COR-L47 (cell line): ENCODE results near the gene GDF11.
"Not testable (repeated sequence)": the region's sequence is repeated elsewhere in the genome, so short reads cannot be mapped to it uniquely, and the experiment has no call there.

ENCODE experiments used
- DNase-seq: peaks from one replicate; lab custom pipeline; 2025; lab: John Stamatoyannopoulos, UW

GDF11 gene

DNA sequence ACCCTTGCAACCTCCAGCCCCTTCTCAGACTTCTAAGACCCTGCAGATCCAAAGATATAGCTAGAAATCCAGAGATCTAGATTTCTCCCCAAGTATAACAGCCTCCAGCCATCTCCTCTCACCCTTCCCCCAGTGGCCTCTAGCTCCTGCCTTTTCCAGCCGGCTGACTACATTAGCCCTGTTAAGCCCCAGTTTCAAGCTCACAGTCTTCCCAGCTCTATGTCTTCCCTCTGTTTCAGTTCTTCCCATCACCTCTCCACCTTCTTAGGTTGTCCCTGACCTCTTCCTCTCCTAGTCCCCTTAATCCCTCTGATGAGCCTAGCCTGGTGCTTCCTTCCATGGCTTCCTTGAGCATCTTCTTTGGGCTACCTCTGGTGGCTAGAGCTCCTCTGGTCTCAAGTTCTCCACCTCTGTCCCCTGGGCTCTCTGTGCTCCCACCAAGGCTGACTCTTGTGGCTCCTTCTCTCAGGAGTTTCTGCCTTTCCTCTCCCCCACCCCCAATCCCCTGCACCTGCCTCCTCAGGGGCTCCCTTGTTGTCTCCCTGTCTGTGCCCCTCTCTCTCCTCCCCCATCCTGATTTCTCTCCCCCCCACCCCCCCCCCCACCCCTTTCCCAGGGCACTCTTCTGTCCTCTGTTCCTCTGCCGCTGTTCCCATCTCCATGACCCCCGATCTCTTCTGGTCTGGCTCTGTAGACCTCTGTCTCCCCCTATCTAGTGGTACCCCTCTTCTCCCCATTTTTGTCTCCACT, 816 bp upstream of the GDF11 start:
- no peak for DNase-seq

DNA sequence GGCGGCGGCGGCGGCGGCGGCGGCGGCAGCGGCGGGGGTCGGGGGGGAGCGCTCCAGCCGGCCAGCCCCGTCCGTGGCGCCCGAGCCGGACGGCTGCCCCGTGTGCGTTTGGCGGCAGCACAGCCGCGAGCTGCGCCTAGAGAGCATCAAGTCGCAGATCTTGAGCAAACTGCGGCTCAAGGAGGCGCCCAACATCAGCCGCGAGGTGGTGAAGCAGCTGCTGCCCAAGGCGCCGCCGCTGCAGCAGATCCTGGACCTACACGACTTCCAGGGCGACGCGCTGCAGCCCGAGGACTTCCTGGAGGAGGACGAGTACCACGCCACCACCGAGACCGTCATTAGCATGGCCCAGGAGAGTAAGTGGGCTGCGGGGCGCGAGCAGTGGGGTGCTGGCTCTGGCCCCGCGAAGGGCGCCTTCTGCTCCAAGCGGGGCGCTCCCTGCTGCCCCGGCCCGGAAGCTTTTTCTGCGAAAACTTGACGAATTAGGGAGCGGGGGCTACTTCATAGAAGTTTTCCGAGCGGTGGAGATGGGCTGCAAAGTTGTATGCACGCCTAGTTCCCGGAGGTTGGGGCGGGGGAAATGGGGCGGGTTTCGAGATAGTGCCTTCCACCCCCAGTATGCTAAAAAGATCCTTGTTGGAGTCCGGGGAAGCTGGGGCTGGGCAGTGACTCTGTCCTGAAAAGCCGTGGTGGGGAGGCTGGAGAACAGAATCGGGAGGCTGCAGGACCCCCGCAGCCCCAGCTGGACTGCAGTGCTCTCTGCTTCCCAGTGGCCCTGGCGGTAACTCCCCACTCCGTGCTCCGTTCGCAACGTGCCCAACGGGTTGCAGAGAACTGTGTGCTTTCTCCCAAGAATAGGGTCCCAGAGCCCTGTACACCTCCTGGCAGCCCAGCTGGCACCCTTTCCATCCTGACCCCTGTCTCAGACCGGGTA, 751 bp downstream of the GDF11 start:
- peak; percentile 44 for DNase-seq

DNA sequence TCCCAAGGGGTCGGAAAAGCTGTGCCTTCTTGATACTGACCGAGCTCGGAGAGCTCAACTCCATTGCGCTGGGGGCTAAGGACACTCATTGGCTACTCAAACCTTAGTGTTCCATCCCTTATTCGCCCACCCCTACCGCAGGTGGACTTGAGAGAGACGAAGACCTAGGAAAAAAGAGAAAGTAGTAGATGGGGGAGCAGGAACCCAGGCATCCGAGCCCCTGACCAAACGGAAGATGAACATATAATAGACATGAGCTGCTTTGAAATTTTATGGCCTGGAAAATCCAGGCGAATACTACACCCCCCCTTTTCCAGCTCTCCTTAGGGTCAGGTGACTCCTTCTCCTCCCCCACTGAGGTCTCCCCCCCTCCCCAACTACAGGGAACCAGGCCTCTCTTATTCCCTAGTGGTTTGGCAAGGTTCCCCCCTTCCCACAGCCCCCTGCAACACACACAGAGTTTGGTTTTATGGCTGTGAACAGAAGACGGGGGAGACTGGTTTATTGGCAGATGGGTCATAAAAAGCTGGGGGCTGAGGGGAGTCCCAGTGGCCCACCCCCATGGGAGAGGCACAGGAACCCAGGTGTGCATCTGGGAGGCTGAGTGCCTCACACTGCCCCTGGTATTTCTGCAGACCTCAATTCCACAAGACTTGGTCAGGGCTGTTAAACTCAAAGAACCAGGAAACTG, 1.6 kb downstream of the GDF11 start:
- DNase-seq = no peak

DNA sequence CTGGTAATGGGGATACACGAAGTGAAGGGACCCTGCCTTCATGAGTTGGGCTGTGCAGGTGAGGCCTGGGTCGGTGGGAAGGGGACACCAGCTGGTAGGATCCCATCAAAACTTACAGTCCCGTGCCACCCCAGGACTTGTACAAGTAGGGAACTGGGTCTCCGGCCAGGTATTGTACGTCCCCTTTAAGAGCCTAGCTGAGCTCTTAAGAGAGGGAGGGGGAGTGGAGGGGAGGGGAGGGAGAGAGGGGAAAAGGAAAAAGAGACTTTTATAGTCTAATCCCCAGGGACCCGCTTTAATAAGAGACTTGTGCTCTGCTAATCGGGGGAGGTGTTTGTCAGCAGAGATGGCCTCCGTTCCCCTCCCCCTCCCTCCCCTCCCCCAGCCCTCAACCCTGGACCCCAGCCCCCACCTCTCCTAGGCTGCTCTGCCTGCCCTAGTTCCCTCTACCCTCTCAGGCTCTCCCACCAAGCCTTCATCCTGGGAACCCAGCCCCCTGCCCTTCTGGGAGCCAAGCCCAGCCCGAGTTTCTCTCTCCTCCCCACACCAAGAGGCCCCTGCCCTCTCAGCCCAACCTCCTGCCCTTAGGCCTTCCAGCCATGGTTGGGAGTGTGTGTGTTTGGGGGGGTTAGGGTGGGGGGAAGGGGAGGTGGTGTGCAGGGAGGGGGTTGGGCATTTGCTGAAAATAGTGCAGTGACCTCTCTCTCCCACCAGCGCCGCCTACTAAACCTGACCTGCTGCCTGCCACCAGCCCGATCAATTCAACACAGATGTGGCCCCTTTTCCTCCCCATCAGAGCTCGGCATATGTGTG, 2.6 kb downstream of the GDF11 start:
- DNase-seq = no peak

DNA sequence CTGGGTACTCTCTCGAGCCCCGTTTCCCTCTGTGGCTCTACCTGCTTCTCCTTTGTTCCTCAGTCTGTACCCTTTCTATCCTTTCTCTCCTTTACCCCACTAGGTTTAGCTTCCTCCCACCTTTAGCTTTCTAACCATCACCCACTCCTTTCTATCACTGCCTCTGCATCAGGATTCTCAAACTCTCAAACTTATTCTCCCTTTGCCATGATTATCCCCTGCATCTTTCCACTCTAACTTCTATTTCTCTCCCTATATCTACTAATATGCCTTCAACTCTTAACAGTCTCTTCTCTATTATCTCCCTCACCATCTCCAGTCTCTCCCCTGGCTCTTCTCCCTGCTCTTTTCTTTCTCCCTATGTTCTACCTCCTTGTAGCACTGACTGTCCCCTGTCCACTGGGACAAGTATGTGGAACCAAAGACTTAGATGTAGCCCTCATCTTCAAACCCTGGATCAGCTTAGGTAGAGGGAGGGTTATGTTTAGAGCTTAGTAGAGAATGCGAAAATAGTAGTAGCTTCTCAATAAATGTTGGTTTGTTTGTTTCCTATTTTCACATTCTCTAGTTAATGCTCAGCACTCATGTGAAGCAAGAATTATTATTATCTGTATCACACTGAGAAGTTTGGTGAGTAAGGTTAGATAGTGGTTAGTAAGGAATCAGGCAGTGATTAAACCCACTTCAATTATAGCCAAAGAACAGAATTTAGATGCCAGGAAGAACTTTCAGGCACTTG, 3.4 kb downstream of the GDF11 start:
- no peak for DNase-seq

DNA sequence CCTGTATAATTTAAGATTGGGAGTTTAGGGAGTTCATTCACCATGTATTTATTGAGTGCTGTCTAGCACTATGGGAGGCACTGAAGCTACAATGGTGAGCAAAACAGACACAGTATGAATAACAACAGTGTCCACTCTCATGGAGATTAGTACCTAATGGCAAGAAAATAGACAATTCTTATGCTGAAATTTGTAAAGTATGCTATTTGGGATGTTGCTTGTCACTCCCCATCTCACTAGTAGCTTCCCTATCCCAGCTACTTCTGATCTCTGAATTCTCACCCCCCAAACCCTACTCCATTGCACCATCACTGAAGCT, 4.0 kb downstream of the GDF11 start:
- no peak for DNase-seq

DNA sequence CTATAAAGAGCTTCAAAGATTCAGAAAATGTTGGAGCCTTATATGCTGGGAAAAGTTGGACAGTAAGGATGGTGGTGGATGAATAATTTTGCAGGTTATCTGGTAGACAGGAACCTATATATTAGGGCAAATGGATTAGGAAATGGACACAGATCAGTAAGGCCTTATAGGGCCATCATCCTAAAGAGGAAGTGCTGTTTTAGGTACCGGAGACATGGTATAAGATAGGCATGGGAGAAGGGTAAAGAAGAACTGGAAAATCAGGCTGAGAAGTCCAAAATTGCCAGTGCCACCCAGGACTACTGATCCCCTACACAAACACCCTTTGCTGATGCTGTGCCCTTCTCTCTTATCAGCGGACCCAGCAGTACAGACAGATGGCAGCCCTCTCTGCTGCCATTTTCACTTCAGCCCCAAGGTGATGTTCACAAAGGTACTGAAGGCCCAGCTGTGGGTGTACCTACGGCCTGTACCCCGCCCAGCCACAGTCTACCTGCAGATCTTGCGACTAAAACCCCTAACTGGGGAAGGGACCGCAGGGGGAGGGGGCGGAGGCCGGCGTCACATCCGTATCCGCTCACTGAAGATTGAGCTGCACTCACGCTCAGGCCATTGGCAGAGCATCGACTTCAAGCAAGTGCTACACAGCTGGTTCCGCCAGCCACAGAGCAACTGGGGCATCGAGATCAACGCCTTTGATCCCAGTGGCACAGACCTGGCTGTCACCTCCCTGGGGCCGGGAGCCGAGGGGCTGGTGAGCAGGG, 5.5 kb downstream of the GDF11 start:
- DNase-seq = no peak

DNA sequence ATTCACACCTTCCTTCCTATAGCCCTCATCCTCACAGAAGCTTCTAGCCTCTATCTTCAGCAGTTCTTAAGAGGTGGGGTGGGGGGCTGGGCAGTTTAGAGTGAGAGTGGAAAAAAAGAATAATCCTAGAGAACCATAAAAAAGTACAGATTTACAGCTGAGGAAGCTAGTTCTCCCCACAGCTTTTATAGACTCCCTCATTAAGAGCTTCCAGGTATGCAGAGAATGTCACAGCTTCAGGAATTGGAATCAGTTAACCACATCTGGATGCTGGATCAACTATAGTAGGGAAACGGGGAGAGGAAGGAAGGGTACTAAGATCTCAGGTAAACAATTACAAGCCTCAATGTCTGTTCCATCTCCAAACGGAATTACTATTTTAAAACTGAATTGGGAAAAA, 12.3 kb downstream of the GDF11 start:
- no peak for DNase-seq

DNA sequence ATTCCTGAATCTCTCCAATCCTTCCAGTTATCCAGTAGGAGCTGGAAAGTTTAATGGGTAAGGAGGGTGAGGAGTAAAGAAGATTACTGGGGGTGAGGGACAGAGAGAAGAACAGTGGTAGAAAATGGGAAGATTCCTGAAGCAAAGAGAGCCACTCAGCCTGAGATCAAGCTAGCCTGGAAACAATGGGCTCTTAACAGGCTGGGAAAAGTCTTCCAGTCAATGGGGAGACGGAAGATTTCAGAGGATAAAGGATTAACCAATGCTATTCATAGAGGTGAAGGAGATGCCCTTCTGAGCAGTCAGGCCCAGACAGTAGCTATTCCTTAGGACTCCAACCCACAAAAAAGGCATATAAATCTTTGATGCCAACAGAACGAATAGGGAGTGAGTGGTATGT, 14.8 kb downstream of the GDF11 start:
- no peak for DNase-seq

DNA sequence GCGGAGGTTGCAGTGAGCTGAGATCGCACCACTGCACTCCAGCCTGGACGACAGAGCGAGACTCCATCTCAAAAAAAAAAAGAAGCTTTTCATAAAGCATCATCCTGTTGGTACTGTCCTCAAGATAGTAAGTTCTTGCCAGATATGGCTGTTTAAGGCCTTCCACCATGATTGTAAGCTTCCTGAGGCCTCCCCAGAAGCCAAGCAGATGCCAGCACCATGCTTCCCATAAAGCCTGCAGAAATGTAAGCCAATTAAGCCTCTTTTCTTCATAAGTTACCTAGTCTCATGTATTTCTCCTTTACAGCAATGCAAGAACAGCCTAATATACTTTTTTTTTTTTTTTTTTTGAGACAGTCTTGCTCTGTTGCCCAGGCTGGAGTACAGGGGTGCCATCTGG, 15.7 kb downstream of the GDF11 start:
- not testable (repeated sequence) for DNase-seq

DNA sequence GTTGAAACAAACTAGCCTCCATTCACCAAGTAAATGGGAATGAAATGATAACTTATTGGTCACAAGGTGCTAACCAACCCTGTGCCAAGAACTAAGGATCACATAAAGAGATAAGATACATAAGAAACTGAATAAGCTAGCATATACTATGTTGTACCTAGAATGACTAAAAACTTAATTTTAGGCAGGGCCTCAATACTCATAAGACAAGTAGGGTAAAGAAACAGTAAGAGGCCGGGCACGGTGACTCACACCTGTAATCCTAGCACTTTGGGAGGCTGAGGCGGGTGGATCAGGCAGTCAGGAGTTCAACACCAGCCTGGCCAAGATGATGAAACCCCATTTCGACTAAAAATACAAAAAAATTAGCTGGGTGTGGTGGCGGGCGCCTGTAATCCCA, 17.7 kb downstream of the GDF11 start:
- DNase-seq = no peak

DNA sequence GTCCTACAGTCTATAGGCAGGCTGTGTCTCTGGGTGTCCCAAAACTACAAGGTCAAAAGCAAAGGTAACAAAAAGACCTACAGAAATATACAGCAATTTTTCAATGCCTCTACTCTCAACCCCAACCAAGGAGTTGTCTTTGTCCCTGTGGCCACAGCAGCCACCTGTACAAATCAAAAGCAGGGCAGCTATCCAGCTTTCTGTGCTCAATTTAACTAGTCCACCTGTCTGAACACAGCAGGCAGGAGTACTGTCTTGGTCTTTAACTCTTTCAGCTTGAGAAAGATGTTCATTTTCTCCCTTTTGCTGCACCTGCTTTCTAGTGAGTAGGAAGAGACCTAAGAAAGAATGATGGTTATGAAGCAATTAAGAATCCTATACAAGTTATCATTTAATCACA, 19.7 kb downstream of the GDF11 start:
- no peak for DNase-seq

DNA sequence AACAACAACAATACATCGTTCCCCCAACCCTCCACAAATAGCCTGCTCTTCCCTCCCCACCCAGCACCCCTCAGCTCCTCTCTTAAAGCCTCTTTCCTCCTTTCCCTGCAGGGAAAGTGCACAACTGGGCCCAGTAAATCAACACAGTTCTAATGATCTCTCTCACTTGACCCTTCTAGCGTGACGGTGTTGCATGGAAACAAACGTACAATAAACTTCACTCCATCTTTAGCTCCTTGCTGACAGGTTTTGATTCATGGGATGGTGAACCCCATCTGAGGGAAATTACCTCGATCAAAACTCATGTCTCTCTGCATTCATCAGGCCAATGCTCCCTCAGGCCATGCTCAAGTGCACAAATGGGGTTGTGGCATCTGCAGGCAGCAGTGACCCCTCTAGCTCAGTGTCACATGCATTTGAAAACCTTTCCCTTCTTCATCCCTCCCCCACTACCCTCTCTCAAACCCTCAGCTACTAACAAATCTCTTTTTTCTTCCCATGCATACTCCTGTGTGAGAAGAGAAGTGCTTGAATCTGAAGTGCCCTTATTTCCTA, 22.9 kb downstream of the GDF11 start:
- DNase-seq = no peak

DNA sequence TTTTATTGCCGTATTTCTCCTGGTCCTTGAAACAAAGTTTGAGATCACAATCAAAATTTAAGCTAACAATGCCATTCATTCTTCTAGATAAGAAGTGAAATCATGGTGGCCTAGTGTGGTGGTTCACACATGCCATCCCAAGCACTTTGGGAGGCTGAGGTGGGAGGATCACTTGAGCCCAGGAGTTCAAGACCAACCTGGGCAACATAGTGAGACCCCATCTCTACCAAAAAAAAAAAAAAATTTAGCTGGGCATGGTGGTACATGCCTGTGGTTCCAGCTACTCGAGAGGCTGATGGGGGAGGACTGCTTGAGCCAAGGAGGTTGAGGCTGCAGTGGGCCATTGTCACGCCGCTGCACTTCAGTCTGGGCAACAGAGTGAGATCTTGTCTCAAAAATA, 24.2 kb downstream of the GDF11 start:
- DNase-seq = no peak

DNA sequence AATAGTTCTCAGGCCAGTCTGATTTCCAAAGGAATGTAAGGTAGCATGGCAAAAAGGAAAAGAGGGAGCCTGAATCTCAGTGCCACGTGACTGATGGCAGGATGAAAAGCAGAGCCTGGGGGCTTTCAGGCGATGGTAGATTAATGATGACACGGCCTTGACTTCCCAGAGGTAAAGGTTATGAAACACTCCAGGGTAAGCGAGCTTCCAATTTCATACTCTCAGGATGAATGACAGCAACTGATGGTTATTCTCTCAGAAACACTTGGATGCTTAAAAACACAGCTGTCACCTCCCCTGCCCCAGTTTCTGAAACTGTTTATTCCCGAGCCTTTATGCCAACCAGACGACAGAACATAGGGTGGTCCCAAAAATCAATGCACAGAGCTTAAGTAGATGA, 28.8 kb downstream of the GDF11 start:
- DNase-seq = no peak

DNA sequence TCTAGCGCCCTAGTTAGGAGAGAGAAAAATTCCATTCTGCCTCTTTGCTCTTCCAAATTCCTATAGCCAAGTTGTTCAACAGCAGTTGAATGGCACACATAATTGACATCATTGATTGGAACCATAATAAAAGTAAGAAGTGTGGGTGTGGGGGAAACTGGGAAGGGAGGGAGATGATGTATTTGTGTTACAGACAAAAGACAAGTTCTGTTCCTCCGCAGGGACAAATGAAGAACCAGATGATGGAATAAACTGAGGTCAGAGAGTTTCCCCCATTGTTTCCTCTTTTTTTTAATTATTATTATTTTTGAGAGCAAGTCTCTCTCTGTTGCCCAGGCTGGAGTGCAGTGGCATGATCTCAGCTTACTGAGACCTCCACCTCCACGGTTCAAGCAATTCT, 34.9 kb downstream of the GDF11 start:
- no peak for DNase-seq

DNA sequence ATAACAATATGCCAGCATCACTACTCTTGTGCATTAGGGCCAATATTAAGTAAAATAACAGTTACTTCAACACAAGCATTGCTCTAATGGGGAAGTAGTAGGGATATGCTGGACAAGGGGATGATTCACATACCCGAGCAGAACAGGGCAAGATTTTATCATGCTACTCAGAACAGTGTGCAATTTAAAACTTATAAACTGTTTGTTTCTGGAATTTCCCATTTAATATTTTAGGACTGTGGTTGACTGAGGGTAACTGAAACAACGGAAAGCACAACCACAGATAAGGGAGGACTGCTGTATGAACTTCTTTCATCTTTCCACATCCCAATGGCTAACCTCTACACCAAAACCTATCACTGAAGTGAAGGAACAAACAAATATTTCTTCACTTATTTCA, 37.8 kb downstream of the GDF11 start:
- DNase-seq = no peak

DNA sequence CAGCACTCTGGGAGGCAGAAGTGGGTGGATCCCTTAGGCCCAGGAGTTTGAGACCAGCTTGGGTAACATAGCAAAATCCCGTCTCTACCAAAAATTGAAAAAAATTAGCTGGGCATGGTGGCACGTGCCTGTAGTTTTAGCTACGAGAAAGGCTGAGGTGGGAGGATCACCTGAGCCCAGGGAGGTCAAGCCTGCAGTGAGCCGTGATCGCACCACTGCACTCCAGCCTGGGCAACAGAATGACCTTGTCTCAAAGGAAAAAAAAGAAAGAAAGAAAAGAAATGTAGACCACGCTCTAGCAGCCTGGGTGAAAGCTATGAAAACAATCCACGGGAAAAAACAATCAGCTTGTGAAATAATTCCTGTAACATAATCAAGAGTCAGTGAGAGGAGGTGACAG, 45.6 kb downstream of the GDF11 start:
- DNase-seq = no peak

DNA sequence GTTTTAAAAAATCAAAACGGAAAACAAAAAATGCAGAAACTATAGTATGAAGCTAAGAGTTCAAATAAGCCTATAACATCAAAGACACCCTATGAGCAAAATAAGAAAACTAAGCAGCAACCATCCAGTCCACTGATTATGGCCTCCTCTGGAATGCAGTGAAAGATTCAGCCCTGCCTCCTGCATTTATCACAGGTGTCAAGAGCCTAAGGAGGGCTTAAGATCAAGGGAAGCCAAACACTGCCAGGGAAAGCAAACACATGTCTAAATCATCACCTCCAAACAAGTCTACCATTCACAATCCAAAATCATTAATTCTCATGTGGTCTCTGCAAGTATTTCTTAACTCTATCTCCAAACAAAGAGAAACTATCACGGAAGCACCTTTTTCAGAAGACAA, 46.2 kb downstream of the GDF11 start:
- DNase-seq = no peak

DNA sequence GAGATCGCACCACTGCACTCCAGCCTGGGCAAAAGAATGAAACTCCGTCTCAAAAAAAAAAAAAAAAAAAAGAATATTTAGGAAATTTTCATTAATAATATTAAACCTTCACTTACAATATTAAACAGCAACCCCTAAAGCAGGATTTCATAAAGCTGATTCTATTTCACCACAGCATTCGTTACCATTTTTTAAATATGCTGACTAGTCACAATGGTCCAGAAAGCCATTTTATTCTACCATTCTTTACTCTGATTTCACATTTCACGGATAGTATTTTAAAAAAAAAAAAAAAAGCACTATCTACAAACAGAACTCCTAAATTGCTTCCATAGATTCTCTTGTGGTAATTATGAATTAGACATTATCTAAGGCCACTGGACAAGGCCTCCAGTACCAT, 47.0 kb downstream of the GDF11 start:
- no peak for DNase-seq
